ENCODE data around the gene TCIRG1.

Gene TCIRG1

GRCh38 chr11:68016904-68017817, 21.7 kb upstream of the TCIRG1 start:
- H3K9me3 ChIP-seq: no peaks in the 10 kb centered on the region
- H3K27ac ChIP-seq: peak overlapping the region; percentile 37
- no peaks in the 10 kb centered on the region for H3K27me3 ChIP-seq
- peaks cover 25 to 26% of the 10 kb centered on the region in 2 experiments for H3K4me1 ChIP-seq (ENCODE audit: control insufficient read depth in 1 of 2, insufficient read depth in 1 of 2, low read depth in 1 of 2, low read length in 1 of 2)
- TF ChIP-seq CTCF (IDR thresholded peaks at IDR 0.05): no peak
- H3K4me3 ChIP-seq (ENCODE audit: low read depth in 1 of 2, low read length in 1 of 2): no peak overlapping the region
- peaks cover 78% of the 10 kb centered on the region for H3K36me3 ChIP-seq

GRCh38 chr11:68017980-68018729, 20.7 kb upstream of the TCIRG1 start:
- Histone ChIP-seq H3K36me3 (peaks cover 88% of the 10 kb centered on the region), H3K4me1 (ENCODE audit: control insufficient read depth in 1 of 2, insufficient read depth in 1 of 2, low read depth in 1 of 2, low read length in 1 of 2) (peaks cover 15 to 16% of the 10 kb centered on the region in 2 experiments), H3K27me3 (no peaks in the 10 kb centered on the region), H3K27ac (no peak overlapping the region), H3K9me3 (no peaks in the 10 kb centered on the region), H3K4me3 (ENCODE audit: low read depth in 1 of 2, low read length in 1 of 2) (no peak overlapping the region)
- no peak for TF ChIP-seq CTCF (IDR thresholded peaks at IDR 0.05)

GRCh38 chr11:68018730-68019190, 20.1 kb upstream of the TCIRG1 start:
- Histone ChIP-seq H3K4me1 (ENCODE audit: control insufficient read depth in 1 of 2, insufficient read depth in 1 of 2, low read depth in 1 of 2, low read length in 1 of 2) (peaks cover 9 to 10% of the 10 kb centered on the region in 2 experiments), H3K4me3 (ENCODE audit: low read depth in 1 of 2, low read length in 1 of 2) (no peak overlapping the region), H3K27ac (no peak overlapping the region), H3K27me3 (no peaks in the 10 kb centered on the region), H3K9me3 (no peaks in the 10 kb centered on the region), H3K36me3 (peaks cover 91% of the 10 kb centered on the region)
- TF ChIP-seq CTCF (IDR thresholded peaks at IDR 0.05): no peak

- TF ChIP-seq CTCF (IDR thresholded peaks at IDR 0.05): no peak
- Histone ChIP-seq H3K4me1 (ENCODE audit: control insufficient read depth in 1 of 2, insufficient read depth in 1 of 2, low read depth in 1 of 2, low read length in 1 of 2) (peaks cover 2 to 3% of the 10 kb centered on the region in 2 experiments), H3K9me3 (no peaks in the 10 kb centered on the region), H3K4me3 (ENCODE audit: low read depth in 1 of 2, low read length in 1 of 2) (no peak overlapping the region), H3K27ac (no peak overlapping the region), H3K36me3 (peaks cover 97% of the 10 kb centered on the region), H3K27me3 (no peaks in the 10 kb centered on the region)
Observed at GRCh38 chr11:68019486-68019885, 19.3 kb upstream of the TCIRG1 start.

GRCh38 chr11:68020575-68020974, 18.2 kb upstream of the TCIRG1 start:
- no peak for TF ChIP-seq CTCF (IDR thresholded peaks at IDR 0.05)
- Histone ChIP-seq H3K4me1 (ENCODE audit: control insufficient read depth in 1 of 2, insufficient read depth in 1 of 2, low read depth in 1 of 2, low read length in 1 of 2) (no peaks in the 10 kb centered on the region), H3K4me3 (ENCODE audit: low read depth in 1 of 2, low read length in 1 of 2) (no peak overlapping the region), H3K9me3 (no peaks in the 10 kb centered on the region), H3K36me3 (peaks cover 100% of the 10 kb centered on the region), H3K27me3 (no peaks in the 10 kb centered on the region), H3K27ac (no peak overlapping the region)
